ES-I3 (cell line): Measurements from ENCODE around the gene PODXL2.

Experiments
- H3K36me3 ChIP-seq: 2 replicates; pipeline ENCODE4 v1.6.1; 2013; ENCODE audit warnings: mild to moderate bottlenecking, low read length, control low read depth, moderate library complexity; ENCODE audit not compliant: insufficient read depth
- H3K4me1 ChIP-seq: 2 replicates; pipeline ENCODE4 v1.6.1; 2013; ENCODE audit warnings: mild to moderate bottlenecking, control low read depth, low read length; ENCODE audit not compliant: insufficient read depth
- H3K9ac ChIP-seq: 2 replicates; pipeline ENCODE4 v1.6.1; 2013; ENCODE audit warnings: low read depth, mild to moderate bottlenecking, low read length, moderate library complexity
- H3K9me3 ChIP-seq: 2 replicates; pipeline ENCODE4 v1.6.1; 2013; ENCODE audit warnings: mild to moderate bottlenecking, low read length, moderate library complexity; ENCODE audit not compliant: control insufficient read depth, insufficient read depth

Gene PODXL2

GRCh38 chr3:127720985-127721935 lies 92.3 kb downstream of the PODXL2 start:
- H3K36me3 ChIP-seq, result no peaks in the 10 kb centered on the region
- no peaks in the 10 kb centered on the region for H3K4me1 ChIP-seq
- peaks cover 10% of the 10 kb centered on the region; the same call in 1 of the 2 replicates for H3K9me3 ChIP-seq
- H3K9ac ChIP-seq, result no peak overlapping the region

GRCh38 chr3:127722091-127722784 lies 93.3 kb downstream of the PODXL2 start:
- Histone ChIP-seq H3K9me3 (peaks cover 10% of the 10 kb centered on the region; the same call in 1 of the 2 replicates), H3K9ac (no peak overlapping the region), H3K4me1 (no peaks in the 10 kb centered on the region), H3K36me3 (no peaks in the 10 kb centered on the region)
